GM21529 (cell line): ENCODE measurements around the gene CDKN2A.
A peak's percentile ranks its signal among the peaks of the same experiment; 100 is the strongest.
"Not testable (repeated sequence)": the region's sequence is repeated elsewhere in the genome, so short reads cannot be mapped to it uniquely, and the experiment has no call there.

Source experiments
- ATAC-seq: cut with Tn5 transposase; IDR thresholded peaks from one replicate; pipeline ENCODE4 v1.9.1; 2021; ENCODE audit not compliant: unreplicated experiment

CDKN2A gene

DNA sequence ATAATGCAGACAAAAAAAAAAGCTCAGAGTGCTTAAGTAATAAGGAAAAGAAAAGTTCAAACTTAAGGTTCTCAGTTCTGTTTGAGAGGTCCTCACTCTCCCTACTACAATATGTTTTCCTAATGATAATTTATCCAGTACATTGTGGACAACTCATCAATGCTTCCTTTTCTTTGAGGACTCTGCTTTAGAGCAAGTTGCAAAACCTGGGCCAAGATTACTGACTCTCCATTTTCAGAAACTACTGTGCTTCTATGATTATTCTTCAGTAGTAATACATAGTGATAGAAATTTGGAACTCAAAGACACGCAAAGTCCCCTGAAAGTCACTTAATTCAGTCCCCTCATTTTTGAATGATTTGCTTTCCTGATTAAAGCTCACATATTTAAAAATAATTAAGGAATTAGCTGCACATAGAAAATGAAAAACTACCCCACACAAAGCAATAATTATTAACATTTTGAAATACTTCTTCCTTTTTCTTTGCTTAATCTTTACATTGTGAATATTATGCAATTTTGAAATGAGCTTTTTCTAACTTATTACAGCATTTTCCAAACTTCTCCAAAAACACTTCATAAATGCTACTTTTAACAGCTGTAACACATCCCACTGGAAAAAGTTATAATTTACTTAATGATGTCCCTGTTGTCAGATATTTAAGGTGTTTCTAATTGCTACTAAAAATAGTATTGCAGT is 11.2 kb downstream of the CDKN2A start:
- ATAC-seq = no peak

DNA sequence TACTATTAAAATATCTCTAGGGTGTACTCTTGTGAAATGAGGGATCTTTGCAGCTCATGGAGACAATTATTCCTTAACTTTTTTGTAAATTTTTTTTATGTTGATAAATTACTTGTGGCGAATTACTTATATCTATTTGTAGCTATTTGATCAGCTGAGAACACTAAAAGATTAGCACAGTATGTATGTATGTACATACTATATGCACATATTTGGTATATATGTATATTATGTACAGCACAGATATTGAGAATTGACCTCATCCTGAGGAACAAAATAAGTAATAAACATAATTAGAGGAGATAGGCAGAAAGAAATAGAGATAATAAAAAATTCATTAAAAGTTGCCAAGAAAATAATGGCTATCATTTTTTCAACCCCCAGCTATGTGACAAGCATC is 11.8 kb downstream of the CDKN2A start:
- ATAC-seq = no peak

DNA sequence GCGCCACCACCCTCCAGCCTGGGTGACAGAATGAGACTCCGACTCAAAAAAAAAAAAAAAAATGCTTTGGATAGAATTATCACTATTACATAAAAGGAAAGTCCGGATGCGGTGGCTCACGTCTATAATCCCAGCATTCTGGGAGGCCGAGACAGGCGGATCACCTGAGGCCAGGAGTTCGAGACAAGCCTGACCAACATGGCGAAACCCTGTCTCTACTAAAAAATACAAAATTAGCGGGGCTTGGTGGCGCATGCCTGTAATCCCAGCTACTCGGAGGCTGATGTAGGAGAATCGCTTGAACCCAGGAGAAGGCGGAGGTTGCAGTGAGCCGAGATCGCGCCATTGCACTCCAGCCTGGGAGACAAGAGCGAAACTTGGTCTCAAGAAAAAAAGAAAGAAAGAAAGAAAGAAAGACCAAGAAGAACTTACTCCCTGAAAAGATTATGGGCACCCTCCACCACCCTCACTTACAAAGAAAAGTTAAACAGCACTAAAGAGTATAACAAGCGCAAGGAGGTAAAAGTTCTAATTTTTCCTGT is 17.8 kb downstream of the CDKN2A start:
- no peak for ATAC-seq

DNA sequence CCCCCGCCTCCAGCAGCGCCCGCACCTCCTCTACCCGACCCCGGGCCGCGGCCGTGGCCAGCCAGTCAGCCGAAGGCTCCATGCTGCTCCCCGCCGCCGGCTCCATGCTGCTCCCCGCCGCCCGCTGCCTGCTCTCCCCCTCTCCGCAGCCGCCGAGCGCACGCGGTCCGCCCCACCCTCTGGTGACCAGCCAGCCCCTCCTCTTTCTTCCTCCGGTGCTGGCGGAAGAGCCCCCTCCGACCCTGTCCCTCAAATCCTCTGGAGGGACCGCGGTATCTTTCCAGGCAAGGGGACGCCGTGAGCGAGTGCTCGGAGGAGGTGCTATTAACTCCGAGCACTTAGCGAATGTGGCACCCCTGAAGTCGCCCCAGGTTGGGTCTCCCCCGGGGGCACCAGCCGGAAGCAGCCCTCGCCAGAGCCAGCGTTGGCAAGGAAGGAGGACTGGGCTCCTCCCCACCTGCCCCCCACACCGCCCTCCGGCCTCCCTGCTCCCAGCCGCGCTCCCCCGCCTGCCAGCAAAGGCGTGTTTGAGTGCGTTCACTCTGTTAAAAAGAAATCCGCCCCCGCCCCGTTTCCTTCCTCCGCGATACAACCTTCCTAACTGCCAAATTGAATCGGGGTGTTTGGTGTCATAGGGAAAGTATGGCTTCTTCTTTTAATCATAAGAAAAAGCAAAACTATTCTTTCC is 19.3 kb downstream of the CDKN2A start:
- peak; percentile 60 for ATAC-seq

DNA sequence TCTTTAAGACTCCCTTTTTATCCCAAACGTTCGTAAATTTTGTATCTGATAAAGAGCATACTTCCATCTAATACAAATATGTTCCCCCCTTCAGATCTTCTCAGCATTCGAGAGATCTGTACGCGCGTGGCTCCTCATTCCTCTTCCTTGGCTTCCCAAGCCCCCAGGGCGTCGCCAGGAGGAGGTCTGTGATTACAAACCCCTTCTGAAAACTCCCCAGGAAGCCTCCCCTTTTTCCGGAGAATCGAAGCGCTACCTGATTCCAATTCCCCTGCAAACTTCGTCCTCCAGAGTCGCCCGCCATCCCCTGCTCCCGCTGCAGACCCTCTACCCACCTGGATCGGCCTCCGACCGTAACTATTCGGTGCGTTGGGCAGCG is 19.9 kb downstream of the CDKN2A start:
- ATAC-seq = no peak

DNA sequence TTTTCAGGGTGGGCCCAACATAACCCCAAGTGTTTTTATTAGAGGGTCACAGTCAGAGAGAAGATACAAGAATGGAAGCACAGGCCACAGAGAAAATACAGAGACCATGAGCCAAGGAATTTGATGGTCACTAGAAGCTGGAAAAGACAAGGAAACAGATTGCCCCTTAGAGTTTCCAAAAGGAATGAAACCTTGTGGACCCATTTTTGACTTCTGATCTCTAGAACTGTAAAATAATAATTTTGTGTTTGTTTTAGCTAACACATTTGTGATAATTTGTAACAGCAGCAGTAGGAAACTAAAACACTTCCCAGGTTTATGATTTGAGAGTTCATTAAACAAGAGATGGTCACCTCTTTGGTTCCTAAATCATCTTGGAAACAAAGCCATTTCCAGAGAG is 21.8 kb downstream of the CDKN2A start:
- no peak for ATAC-seq

DNA sequence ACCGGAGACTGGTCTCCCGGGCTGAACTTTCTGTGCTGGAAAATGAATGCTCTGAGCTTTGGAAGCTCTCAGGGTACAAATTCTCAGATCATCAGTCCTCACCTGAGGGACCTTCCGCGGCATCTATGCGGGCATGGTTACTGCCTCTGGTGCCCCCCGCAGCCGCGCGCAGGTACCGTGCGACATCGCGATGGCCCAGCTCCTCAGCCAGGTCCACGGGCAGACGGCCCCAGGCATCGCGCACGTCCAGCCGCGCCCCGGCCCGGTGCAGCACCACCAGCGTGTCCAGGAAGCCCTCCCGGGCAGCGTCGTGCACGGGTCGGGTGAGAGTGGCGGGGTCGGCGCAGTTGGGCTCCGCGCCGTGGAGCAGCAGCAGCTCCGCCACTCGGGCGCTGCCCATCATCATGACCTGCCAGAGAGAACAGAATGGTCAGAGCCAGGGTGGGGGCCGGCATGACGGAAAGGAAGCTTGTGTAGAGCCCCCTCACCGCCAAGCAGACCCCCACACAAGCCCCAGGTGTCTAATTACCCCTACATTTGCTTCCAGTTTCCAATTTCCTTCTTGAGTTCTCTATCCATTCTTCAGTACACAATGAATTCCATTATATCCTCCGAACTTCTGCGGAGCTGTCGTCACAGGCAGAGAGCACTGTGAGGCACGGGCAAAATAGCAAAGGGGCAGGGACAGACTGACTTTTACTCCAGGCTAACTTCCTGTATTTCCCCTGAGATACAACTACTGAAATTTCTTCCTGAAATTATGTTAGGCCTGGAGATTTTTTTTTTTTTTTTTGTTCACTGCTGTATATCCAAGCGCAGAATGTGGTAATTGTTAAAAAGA is 23.2 kb downstream of the CDKN2A start:
- no peak for ATAC-seq

DNA sequence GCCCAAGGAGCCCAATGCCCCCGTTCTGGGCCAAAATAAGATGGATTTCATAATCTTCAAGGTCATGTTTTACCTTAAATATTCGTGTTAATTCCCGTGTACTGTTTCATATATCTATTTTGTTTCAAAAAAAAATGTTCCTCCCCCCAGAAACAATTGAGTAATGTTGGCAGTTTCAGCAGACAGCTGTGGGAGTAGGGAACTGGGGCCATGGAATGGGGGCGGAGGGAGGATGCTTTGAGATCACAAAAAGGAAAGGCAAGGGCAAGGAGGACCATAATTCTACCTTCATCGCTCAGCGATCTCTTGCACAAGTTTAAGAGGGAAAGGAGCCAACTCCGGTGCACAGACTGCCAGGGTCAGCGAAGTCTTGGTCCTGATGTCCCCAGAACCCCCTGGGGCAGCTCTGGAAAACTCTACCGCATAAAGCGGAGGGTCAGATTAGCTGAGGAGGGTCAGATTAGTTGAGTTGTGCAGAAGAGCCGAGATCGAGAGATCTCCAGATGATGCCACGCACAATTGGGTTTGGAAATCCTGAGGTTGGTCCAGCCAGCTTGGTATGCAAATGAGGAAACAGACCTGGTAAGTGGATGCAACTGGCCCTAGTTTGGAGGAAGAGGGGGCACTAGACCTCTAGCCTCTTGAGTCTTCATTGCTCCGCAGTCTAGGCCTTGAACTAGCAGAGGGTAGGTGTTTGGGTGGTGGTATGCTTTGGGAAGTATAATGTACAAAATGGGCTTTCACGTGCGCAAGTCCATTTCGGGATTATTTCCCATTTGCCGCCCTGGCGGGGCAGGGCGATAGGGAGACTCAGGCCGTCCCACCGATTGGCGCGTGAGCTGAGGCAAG is 24.0 kb downstream of the CDKN2A start:
- ATAC-seq = no peak

DNA sequence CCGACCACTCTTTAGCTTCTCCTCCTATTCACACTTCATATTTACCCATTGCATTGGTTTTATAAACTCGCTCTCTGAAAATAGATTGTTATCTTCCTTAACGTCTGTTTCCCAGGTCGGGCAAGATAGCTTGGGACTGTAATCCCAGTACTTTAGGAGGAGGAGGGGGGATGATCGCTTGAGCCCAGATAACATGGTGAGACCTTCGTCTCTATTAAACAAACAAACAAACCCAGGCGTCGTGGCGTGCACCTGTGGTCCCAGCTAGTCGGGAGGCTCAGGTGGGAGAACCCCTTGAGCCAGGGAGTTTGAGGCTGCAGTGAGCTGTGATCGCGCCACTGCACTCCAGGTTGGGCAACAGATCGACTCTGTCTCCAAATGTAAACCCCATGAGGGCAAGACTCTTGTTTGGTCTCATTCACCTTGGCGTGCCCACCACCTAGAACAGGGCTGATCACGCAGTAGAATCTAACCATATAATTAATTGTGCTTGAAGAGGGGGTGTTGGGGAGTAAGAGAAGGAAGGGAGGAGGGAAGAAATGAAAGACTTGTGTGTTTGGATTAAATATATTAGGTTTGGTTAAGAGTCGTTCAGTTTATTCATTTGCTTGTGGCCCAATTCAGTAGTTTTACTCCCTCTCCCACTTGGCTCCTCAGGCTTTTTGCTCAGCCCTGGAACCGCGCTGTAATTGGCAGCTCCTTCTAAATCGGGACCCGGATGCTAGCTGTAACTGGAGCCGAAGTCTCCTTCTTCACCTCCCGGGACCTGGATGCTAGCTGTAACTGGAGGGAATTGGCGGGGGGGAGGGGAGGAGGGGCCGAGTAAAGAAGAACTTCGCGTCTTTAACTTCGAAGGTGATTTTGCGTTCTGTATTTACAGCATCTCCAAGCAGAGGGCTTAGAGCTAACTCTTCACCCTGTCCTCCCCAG is 24.9 kb downstream of the CDKN2A start:
- no peak for ATAC-seq

DNA sequence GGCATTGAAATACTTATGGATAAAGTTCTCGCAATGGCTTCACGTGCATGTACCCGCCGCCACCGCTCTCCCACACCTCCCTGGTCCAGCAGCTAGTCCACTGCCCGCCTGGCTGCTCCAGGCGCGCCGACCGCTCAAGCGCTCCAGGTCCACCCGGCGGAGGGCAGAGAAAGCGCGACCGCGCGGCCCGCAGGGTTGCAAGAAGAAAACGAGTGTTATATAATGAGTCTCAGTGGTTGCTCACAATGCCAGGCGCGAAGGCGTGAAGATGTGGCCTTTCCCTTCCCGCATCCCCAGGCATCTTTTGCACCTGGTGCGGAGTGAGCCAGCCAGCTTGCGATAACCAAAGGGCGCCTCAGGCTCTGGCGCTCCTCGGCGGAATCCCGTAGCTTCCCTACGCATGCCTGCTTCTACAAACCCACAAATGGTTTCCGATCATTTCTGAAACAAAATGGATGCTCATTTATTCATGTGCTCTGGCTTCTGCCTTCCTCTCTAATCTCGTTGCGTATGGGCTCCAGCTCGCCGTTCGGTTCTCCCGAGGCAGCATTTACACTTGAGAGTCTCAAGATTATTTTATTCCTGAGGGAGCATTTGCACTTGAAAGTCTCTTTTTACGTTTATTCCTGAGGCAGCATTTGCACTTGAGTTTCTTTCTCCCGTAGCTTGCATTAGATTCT is 25.7 kb downstream of the CDKN2A start:
- ATAC-seq = no peak

DNA sequence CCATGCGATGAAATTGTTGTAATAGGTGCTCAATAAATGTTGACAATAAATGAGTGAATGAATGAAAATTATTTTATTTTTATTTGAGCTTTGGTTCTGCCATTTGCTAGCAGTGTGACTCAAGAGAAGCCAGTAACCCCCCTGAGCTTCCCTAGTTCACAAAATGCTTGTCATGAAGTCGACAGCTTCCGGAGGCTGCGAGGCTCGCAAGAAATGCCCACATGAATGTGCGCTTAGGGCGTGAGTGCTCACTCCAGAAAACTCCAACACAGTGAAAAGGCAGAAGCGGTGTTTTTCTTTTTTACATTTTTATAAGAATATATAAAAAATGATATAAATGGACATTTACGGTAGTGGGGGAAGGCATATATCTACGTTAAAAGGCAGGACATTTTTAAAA is 26.5 kb downstream of the CDKN2A start:
- no peak for ATAC-seq

DNA sequence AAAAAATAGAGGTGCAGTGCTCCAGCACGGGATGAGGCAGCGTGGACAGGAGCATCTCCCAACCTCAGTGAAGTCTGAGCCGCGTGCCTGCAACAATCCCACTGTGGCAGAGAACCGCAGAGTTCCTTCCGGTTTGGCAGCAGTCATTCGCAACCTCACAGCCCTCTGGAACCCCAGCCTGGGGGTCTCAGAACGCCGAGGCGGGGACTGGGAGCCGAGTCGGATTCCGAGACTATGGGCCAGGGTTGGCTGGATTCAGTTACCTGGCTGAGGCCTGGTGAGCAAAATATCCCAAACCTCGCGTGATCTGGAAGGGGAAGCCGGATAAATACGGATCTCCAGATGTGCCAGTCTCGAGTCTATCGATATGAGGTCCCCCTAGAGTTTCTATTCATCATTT is 27.0 kb downstream of the CDKN2A start:
- no peak for ATAC-seq

DNA sequence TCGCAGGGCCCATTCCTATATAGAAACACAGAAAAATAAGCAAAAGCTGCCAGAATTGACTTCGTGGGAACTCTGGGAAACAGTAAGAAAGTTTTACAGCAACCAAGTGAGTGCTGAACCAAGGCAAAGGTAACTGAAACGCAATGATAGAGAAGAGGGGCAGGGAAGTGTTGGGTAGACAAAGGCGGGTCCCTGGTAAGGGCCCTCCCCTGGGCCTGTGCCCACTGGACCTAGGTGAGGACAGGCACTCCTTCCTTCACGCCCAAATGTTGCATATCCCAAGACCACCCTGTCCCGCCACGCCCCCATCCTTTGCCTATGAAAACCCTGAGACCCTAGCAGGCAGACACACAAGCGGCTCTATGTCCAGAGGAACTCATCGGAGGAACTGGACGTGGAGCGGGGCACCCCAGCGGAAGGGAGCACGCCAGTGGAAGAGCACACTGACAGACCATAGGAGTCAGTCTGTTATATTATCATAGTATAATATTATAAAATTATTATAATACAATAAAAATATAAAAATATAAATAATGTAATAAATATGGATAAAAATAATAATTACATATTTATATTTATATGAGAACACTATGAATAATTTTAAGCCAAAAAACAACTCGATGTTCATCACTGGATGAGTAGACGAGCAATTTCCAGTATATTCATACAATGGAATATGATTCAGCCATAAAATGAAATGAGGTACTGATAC is 27.9 kb downstream of the CDKN2A start:
- ATAC-seq = no peak

DNA sequence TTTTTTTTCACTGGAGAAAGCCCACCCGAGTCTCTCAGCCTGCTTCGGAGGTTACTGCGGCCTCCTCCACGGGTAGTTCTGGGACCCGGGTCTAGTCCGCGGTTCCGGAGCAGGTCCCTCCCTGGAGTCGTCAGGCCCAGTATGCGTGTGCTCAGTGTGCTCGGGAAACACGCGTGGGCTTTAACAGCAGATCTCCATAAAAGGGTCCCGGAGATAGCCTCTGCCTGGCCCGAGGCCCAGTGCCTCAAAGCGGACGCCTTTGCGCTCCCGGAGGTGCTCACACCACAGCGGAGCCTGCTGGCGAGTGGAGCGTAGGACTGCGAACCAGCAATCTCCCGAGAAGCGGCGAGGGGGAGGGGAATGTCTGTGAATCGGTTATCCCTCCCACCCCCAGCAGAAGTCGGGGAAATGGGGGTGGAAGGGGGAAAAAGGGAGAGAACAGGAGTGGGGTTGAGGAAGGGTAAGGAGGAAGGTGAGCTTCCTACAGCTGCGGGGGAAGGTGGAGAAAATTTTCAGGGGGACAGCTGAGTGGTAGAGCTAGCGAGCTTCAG is 28.7 kb downstream of the CDKN2A start:
- peak; percentile 88 for ATAC-seq

DNA sequence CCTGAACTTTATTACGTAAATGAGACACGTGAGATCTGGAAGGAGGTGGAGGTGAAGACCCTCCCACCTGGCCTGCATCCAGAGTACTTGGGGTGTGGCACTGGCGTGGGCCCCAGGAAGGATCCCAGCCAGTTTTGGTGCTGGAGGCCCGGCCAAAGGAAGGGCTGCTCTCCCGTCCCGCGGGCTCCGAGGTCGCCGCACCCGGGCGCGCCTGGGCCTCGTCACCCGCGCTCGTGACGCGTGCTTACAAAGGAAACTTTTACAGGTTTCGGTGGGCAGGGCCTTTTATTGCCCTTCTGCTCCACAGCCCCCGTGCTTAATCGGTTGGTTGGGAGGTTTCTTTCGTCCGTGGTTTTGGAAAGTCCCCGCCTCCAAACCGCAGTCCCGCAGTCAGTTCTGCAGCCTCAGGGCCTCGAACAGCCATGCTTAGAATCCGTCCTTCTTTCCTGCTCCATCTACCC is 29.2 kb downstream of the CDKN2A start:
- peak; percentile 55 for ATAC-seq

DNA sequence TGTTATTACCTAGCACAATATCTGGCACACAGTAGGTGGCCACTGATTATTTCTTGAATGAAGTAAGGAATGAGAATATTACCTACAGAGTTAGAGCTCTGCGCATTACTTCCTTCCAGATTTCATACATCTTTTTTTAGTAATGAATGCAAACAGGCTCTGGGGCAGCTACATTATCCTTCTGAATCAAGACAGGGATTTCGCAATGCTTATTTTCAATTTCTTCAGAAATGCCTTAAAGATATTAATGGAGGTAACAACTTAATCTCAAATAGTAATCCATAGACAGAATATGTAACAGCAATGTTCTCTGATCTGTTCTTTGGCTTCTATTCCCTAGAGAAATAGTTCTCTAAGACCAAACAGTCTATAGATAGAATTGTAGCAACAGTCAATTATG is 32.6 kb downstream of the CDKN2A start:
- ATAC-seq = no peak

DNA sequence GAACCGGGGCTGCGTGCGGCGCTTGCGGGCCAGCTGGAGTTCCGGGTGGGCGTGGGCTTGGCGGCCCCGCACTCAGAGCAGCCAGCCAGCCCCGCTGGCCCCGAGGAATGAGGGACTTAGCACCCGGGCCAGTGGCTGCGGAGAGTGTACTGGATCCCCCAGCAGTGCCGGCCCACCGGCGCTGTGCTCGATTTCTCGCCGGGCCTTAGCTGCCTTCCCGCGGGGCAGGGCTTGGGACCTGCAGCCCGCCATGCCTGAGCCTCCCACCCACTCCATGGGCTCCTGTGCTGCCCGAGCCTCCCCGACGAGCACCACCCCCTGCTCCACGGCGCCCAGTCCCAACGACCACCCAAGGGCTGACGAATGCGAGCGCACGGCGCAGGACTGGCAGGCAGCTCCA is 34.9 kb downstream of the CDKN2A start:
- ATAC-seq = not testable (repeated sequence)

DNA sequence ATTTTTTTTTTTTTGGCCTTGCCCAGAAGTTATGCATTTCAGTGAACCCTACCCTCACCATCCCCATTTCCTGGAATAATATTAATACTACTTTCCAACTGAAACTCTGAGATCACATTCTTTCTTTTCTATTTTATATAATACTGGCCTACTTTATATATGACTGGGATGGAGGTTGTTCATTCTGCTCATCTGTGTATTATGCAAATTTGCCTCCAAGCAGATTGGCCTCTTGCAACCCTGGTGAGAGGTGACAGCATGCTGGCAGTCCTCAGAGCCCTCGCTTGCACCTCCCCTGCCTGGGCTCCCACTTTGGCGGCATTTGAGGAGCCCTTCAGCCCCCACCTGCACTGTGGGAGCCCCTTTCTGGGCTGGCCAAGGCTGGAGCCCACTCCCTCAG is 35.4 kb downstream of the CDKN2A start:
- no peak for ATAC-seq
